Common myeloid progenitor, CD34-positive (primary cell): ENCODE data around the gene NME4. TPM values are rescaled to one million over a fixed set of nuclear protein-coding genes. Genes with fewer than 3 reads are reported as not detected.
A peak's percentile ranks its signal among the peaks of the same experiment; 100 is the strongest.
"Not testable (repeated sequence)": the region's sequence is repeated elsewhere in the genome, so short reads cannot be mapped to it uniquely, and the experiment has no call there.

Experiments used
- CTCF ChIA-PET: fragments of 350-600 bp; sonication (Branson Sonifier 250); formaldehyde crosslinking; loops from one replicate; lab custom pipeline; 2021; ENCODE audit warnings: antibody characterized with exemption; lab: Charles Lee
- POLR2A ChIA-PET: fragments of 350-600 bp; sonication (Branson Sonifier 250); formaldehyde crosslinking; loops from one replicate; lab custom pipeline; 2021; ENCODE audit warnings: antibody characterized with exemption; lab: Charles Lee
- DNase-seq, 3 donors: peaks; one replicate each; pipeline versions ENCODE4 v3.0.0 to v3.0.0-alpha.2; 2013
- H3K27ac ChIP-seq, 2 experiments: 1 replicate in 1 of 2; 2 replicates in 1 of 2; pipeline ENCODE4 v1.7.0; 2013; ENCODE audit warnings: inconsistent platforms in 2 of 2, low read length in 2 of 2, mild to moderate bottlenecking in 2 of 2, low read depth in 1 of 2, moderate library complexity in 1 of 2; ENCODE audit not compliant: severe bottlenecking in 2 of 2, insufficient read depth in 1 of 2, poor library complexity in 1 of 2
- H3K27me3 ChIP-seq, 5 experiments: replicated peaks in 2 of 5; 1 replicate in 3 of 5; 2 replicates in 2 of 5; pipeline versions ENCODE4 v1.6.1 to v1.7.0; 2013; ENCODE audit warnings: low read length in 4 of 5, mild to moderate bottlenecking in 2 of 5, moderate library complexity in 2 of 5, inconsistent platforms in 1 of 5; ENCODE audit not compliant: insufficient read depth in 5 of 5, control insufficient read depth in 4 of 5
- H3K36me3 ChIP-seq, 4 experiments: 1 replicate in 2 of 4; 2 replicates in 2 of 4; pipeline versions ENCODE4 v1.6.1 to v1.7.0; 2013; ENCODE audit warnings: low read length in 3 of 4, control low read depth in 1 of 4, mild to moderate bottlenecking in 1 of 4; ENCODE audit not compliant: control insufficient read depth in 4 of 4, insufficient read depth in 4 of 4
- H3K4me1 ChIP-seq, 4 experiments: 1 replicate in 3 of 4; 2 replicates in 1 of 4; pipeline versions ENCODE4 v1.6.1 to v1.7.1; 2013; ENCODE audit warnings: low read length in 3 of 4, mild to moderate bottlenecking in 3 of 4, control low read depth in 1 of 4, inconsistent platforms in 1 of 4, moderate library complexity in 1 of 4; ENCODE audit not compliant: control insufficient read depth in 4 of 4, insufficient read depth in 4 of 4; ENCODE audit errors: control extremely low read depth in 1 of 4
- H3K4me3 ChIP-seq, 7 experiments: 1 replicate in 4 of 7; 2 replicates in 3 of 7; pipeline versions ENCODE4 v1.5.1 to v1.7.0; 2013; ENCODE audit warnings: mild to moderate bottlenecking in 7 of 7, low read length in 6 of 7, moderate library complexity in 6 of 7, inconsistent platforms in 2 of 7, low read depth in 2 of 7, control low read depth in 1 of 7; ENCODE audit not compliant: insufficient read depth in 4 of 7, control insufficient read depth in 1 of 7; ENCODE audit errors: extremely low read depth in 1 of 7
- H3K9me3 ChIP-seq, 5 experiments: 1 replicate in 4 of 5; 2 replicates in 1 of 5; pipeline versions ENCODE4 v1.6.1 to v1.7.1; 2013; ENCODE audit warnings: low read length in 4 of 5, mild to moderate bottlenecking in 2 of 5, inconsistent platforms in 1 of 5, low read depth in 1 of 5, moderate library complexity in 1 of 5; ENCODE audit not compliant: control insufficient read depth in 4 of 5, insufficient read depth in 2 of 5; ENCODE audit errors: control extremely low read depth in 1 of 5
- WGBS: methylation state at CpG from one replicate; pipeline ENCODE4 v1.1.5; 2013; ENCODE audit not compliant: insufficient coverage; 5-methylcytosine and 5-hydroxymethylcytosine counted together
- polyA plus RNA-seq: library from polyadenylated mRNA; unstranded; fragments of 120-200 nt; gene quantifications from one replicate; pipeline ENCODE4 v1.2.1, GENCODE V29; 2013

Gene NME4
- 133 TPM for polyA plus RNA-seq

DNA sequence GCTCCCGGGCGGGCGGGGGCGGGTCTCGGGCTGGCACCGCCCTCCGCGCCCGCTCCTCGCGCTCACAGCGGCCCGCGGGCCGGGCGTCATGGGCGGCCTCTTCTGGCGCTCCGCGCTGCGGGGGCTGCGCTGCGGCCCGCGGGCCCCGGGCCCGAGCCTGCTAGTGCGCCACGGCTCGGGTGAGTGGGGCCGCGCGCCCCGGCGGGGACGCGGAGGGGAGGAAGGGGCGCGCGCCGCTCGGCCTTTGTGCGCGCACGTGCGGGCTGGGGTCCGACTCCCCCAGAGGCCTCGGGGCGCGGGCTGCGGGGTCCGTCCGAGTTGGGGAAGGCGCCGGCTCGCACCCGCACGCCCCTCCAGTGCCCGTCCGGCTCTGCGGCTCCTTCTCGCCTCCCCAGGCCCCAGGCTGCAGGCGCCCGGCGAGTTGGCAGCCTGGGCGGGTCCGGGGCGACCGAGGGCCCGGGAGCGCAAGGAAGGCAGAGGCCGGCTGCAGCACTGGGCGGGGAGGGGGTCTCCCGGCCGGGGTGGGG is at the start of gene NME4:
Gene NME4, plus strand, starts transcription at position 65 of the 527 bp plus-strand sequence. Its CDS starts 24 bp downstream, at position 89.
- Histone ChIP-seq H3K4me3 (peak within 1 kb of the TSS; percentile 72 to 91 (median 76)), H3K9me3 (no peaks in the 10 kb centered on the region), H3K27ac (peak within 1 kb of the TSS; percentile 25 to 74), H3K27me3 (no peaks in the 10 kb centered on the region), H3K4me1 (peaks cover 5 to 48% (median 43%) of the 10 kb centered on the region in 4 experiments), H3K36me3 (peaks cover 0 to 29% (median 6%) of the 10 kb centered on the region in 4 experiments)
- 0% methylated on average over 34 of the region's 75 CpGs for WGBS
- ChIA-PET CTCF (interaction anchor here (0.7 to 1.6 kb wide), 3 partner anchors 10 to 98 kb away, joined by 3 to 5 read pairs (median 4); no protein-coding TSS in a partner anchor), POLR2A (interaction anchor here (0.6 to 1.3 kb wide), 2 partner anchors 10 to 322 kb away, joined by 4 to 5 read pairs; no protein-coding TSS in a partner anchor)
- DNase-seq = peak in 1 of 3 donors; percentile 45

GRCh38 chr16:347203-347602 is 49.8 kb upstream of the NME4 start:
- ChIA-PET CTCF (interaction anchor here (1.2 to 4.8 kb wide), 2 partner anchors 9 to 37 kb away, joined by 3 to 30 read pairs; no protein-coding TSS in a partner anchor), POLR2A (no interaction called here)
- DNase-seq = no peak
- 95% methylated on average over 5 of the region's 6 CpGs for WGBS
- no peaks in the 10 kb centered on the region for H3K9me3 ChIP-seq
- H3K4me1 ChIP-seq = peaks cover 0 to 35% (median 16%) of the 10 kb centered on the region in 4 experiments
- peaks cover 2 to 51% (median 35%) of the 10 kb centered on the region in 4 experiments for H3K36me3 ChIP-seq
- no peak overlapping the region for H3K27ac ChIP-seq
- H3K4me3 ChIP-seq = no peak overlapping the region
- no peaks in the 10 kb centered on the region for H3K27me3 ChIP-seq

DNA sequence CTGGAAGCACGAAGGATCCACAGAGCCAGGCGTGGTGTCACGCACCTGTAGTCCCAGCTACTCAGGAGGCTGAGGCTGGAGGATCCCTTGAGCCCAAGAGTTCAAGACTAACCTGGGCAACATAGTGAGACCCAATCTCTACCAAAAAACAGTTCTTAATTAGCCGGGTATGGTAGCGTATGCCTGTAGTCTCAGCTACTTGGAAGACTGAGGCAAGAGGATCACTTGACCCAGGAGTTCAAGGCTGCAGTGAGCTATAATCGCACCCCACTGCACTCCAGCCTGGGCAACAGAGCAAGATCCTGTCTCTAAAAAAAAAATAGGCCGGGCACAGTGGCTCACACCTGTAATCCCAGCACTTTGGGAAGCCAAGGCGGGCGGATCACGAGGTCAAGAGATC is 48.5 kb upstream of the NME4 start:
- Histone ChIP-seq H3K4me1 (peaks cover 0 to 29% (median 20%) of the 10 kb centered on the region in 4 experiments), H3K36me3 (peaks cover 2 to 41% (median 31%) of the 10 kb centered on the region in 4 experiments)
- not testable (repeated sequence) for H3K27me3 ChIP-seq, DNase-seq, H3K9me3 ChIP-seq, H3K4me3 ChIP-seq, H3K27ac ChIP-seq
- ChIA-PET POLR2A (interaction anchor here (0.8 kb wide), 1 partner anchor 11 kb away, joined by 3 read pairs; no protein-coding TSS in a partner anchor), CTCF (interaction anchor here (0.8 to 4.8 kb wide), 9 partner anchors 10 to 46 kb away, joined by 3 to 30 read pairs (median 4); no protein-coding TSS in a partner anchor)
- 100% methylated on average over 6 of the region's 10 CpGs for WGBS

DNA sequence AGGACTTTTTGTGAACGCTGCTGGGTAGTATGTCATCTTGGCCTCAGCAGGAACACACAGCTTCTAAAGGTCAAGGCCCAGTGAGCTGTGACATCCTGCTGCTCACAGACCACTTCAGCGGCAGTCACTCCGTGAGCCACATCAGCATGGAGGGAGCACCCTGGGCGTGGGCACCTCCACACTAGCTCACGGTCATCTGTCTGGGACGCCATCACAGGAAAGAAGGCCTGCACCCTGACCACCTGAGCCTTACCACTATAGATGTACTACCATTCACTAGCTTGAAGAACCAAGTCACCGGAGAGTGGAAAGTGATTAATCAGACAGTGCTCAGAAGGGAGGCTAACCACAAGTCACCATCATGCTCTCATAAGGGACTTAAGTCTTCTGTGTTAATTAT is 47.8 kb upstream of the NME4 start:
- 90% methylated on average over 7 of the region's 7 CpGs for WGBS
- ChIA-PET CTCF (interaction anchor here (0.6 to 4.8 kb wide), 11 partner anchors 11 to 118 kb away, joined by 3 to 30 read pairs (median 4); no protein-coding TSS in a partner anchor), POLR2A (interaction anchor here (0.8 kb wide), 1 partner anchor 12 kb away, joined by 3 read pairs; no protein-coding TSS in a partner anchor)
- no peaks in the 10 kb centered on the region for H3K9me3 ChIP-seq
- H3K27me3 ChIP-seq = no peaks in the 10 kb centered on the region
- no peak overlapping the region for H3K4me3 ChIP-seq
- H3K4me1 ChIP-seq = peaks cover 0 to 31% (median 22%) of the 10 kb centered on the region in 4 experiments
- no peak overlapping the region for H3K27ac ChIP-seq
- DNase-seq = no peak
- peaks cover 2 to 41% (median 31%) of the 10 kb centered on the region in 4 experiments for H3K36me3 ChIP-seq

- Histone ChIP-seq H3K9me3 (no peaks in the 10 kb centered on the region), H3K27ac (no peak overlapping the region), H3K4me3 (no peak overlapping the region), H3K4me1 (peaks cover 0 to 41% (median 26%) of the 10 kb centered on the region in 4 experiments), H3K36me3 (peaks cover 2 to 32% (median 25%) of the 10 kb centered on the region in 4 experiments), H3K27me3 (no peaks in the 10 kb centered on the region)
- no peak for DNase-seq
- CTCF ChIA-PET = interaction anchor here (1.1 to 4.8 kb wide), 5 partner anchors 12 to 48 kb away, joined by 3 to 30 read pairs (median 6); no protein-coding TSS in a partner anchor
- 98% methylated on average over 6 of the region's 8 CpGs for WGBS
- POLR2A ChIA-PET = no interaction called here
Measured at GRCh38 chr16:350203-350602, 46.8 kb upstream of the NME4 start.

DNA sequence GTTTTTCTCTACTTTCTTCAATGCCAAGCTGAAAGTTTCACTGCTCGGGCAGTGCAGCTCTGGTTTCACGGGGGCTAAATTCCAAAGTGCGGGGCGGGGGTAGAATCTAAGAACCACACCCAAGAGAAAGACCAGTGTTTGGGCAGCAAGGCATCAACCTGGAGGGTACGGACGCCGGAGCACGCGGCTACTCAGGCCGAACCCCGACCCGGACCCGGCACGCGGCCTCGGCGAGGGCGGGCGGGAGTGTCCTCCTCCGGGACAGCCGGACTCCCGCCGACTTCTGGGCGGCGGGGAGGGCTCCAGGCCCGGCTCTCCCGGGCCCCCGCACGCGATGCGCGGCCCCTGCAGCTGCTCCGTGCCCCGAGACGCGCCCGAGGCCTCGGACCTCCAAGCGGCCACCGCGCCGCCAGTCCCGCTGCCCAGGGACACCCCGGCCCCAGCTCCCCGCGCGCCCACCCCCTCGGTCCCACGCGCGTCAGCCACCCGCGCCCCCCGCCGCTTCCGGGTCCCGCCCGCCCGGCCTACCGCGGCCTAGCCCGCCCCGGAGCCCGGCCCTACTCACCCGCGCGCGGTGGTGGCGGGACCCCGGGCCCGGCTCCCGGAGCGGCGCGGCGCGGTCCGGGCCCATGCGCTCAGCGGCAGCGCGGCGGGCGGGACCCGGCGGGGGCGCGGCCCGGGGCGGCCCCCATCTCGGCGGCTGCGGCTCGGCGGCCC is 45.0 kb upstream of the NME4 start:
- no peaks in the 10 kb centered on the region for H3K27me3 ChIP-seq
- CTCF ChIA-PET = interaction anchor here (0.6 to 4.8 kb wide), 5 partner anchors 10 to 142 kb away, joined by 3 to 30 read pairs (median 4); no protein-coding TSS in a partner anchor
- H3K9me3 ChIP-seq = no peaks in the 10 kb centered on the region
- POLR2A ChIA-PET = interaction anchor here (0.5 to 1.6 kb wide), 4 partner anchors 12 to 27 kb away, joined by 3 to 6 read pairs (median 3); no protein-coding TSS in a partner anchor
- H3K27ac ChIP-seq = peak overlapping the region in 1 of 2 experiments; percentile 78
- WGBS = under 1% methylated on average over 69 of the region's 95 CpGs
- H3K4me3 ChIP-seq = peak overlapping the region; percentile 34 to 90 (median 67)
- peak in 2 of 3 donors; percentile 27 to 31 for DNase-seq
- peaks cover 0 to 46% (median 29%) of the 10 kb centered on the region in 4 experiments for H3K4me1 ChIP-seq
- H3K36me3 ChIP-seq = peaks cover 0 to 17% (median 11%) of the 10 kb centered on the region in 4 experiments
